Pulmonary artery endothelial cell (primary cell): ENCODE data around the gene GDPGP1. TPM values are rescaled to one million over a fixed set of nuclear protein-coding genes. Genes with fewer than 3 reads are reported as not detected.

Experiments
- DNase-seq: peaks from one replicate; pipeline ENCODE4 v3.0.0-alpha.2; 2011; ENCODE audit warnings: low read depth, low spot score
- total RNA-seq: library from RNA; depleted of rRNA; stranded (reverse); fragments of >200 nt; gene quantifications from 2 replicates; pipeline ENCODE4 v1.2.3, GENCODE V29; 2014

Gene GDPGP1
- total RNA-seq, 1 donor from 2014 or later, result 7.3 TPM

- DNase-seq, result no peak
These were observed 9.0 kb upstream of the GDPGP1 start for GRCh38 chr15:90225047-90225446.

GRCh38 chr15:90225504-90226234 lies 8.3 kb upstream of the GDPGP1 start:
- no peak for DNase-seq

- no peak for DNase-seq
These were observed 6.7 kb upstream of the GDPGP1 start for GRCh38 chr15:90227336-90227735.

GRCh38 chr15:90227816-90228772 lies 5.9 kb upstream of the GDPGP1 start:
- DNase-seq, result no peak

GRCh38 chr15:90228960-90229359 lies 5.0 kb upstream of the GDPGP1 start:
- no peak for DNase-seq

- no peak for DNase-seq
These were observed 3.9 kb upstream of the GDPGP1 start for GRCh38 chr15:90230071-90230494.

- no peak for DNase-seq
These were observed 3.4 kb upstream of the GDPGP1 start for GRCh38 chr15:90230610-90231009.

GRCh38 chr15:90231028-90232017 lies 2.7 kb upstream of the GDPGP1 start:
- no peak for DNase-seq

GRCh38 chr15:90232196-90232595 lies 1.8 kb upstream of the GDPGP1 start:
- no peak for DNase-seq

GRCh38 chr15:90232941-90233386 lies 1.0 kb upstream of the GDPGP1 start:
- no peak for DNase-seq

GRCh38 chr15:90233387-90234095 lies 468 bp upstream of the GDPGP1 start, which contains the start of gene CIB1:
TSS of gene CIB1 (minus strand) at chr15:90233941. CDS start at chr15:90233885, 56 bp downstream.
- DNase-seq, result peak; percentile 86

GRCh38 chr15:90239371-90239770 lies 5.4 kb downstream of the GDPGP1 start:
- no peak for DNase-seq

GRCh38 chr15:90240856-90241255 lies 6.8 kb downstream of the GDPGP1 start:
- DNase-seq, result no peak

- DNase-seq, result no peak
These were observed 7.6 kb downstream of the GDPGP1 start for GRCh38 chr15:90241343-90242192.

GRCh38 chr15:90243943-90244639 lies 10.1 kb downstream of the GDPGP1 start:
- DNase-seq, result no peak

GRCh38 chr15:90248789-90249202 lies 14.8 kb downstream of the GDPGP1 start:
- no peak for DNase-seq

- no peak for DNase-seq
These were observed 15.3 kb downstream of the GDPGP1 start, which contains the start of gene TTLL13 for GRCh38 chr15:90249203-90249863. TSS of gene TTLL13 (plus strand) at chr15:90249556. CDS start at chr15:90250631, 1,075 bp downstream.

GRCh38 chr15:90257776-90258175 lies 23.8 kb downstream of the GDPGP1 start:
- DNase-seq, result no peak
